SU-DHL-6 (cell line): Measurements from ENCODE around the gene BANF2.

ENCODE experiments used
- H2AFZ ChIP-seq: fragments of 200-600 bp; sonication (generic); 2 replicates; pipeline ENCODE4 v1.6.1; 2014; ENCODE audit warnings: low read depth, mild to moderate bottlenecking, moderate library complexity, mixed read lengths, antibody characterized with exemption, low read length; ENCODE audit not compliant: severe bottlenecking
- H3F3A ChIP-seq: fragments of 200-600 bp; shearing (Covaris generic); 2 replicates; pipeline ENCODE4 v1.6.0; 2016; ENCODE audit warnings: antibody characterized with exemption, mild to moderate bottlenecking; ENCODE audit not compliant: insufficient read depth
- H3K27ac ChIP-seq: fragments of 200-600 bp; sonication (generic); 2 replicates; pipeline ENCODE4 v1.5.1; 2016; ENCODE audit warnings: low read depth, mild to moderate bottlenecking, low read length, moderate library complexity, mixed read lengths
- H3K27me3 ChIP-seq: fragments of 200-600 bp; sonication (generic), shearing (Covaris generic); 2 replicates; pipeline ENCODE4 v1.6.0; 2014; ENCODE audit warnings: mild to moderate bottlenecking, low read length
- H3K36me3 ChIP-seq: fragments of 200-600 bp; sonication (generic); 2 replicates; pipeline ENCODE4 v1.6.1; 2014; ENCODE audit warnings: mild to moderate bottlenecking, low read length, mixed read lengths
- H3K4me2 ChIP-seq: fragments of 300-600, 200-600 bp; shearing (Covaris generic), sonication (generic); 2 replicates; pipeline ENCODE4 v1.6.0; 2014; ENCODE audit warnings: low read length, low read depth, mild to moderate bottlenecking; ENCODE audit not compliant: poor library complexity, severe bottlenecking
- H3K4me3 ChIP-seq: fragments of 200-600 bp; sonication (generic); 2 replicates; pipeline ENCODE4 v1.5.1; 2014; ENCODE audit warnings: antibody characterized with exemption, low read length, mild to moderate bottlenecking, mixed read lengths; ENCODE audit not compliant: insufficient read depth, poor library complexity, severe bottlenecking
- H3K79me2 ChIP-seq: fragments of 200-600 bp; sonication (generic); 2 replicates; pipeline ENCODE4 v1.6.1; 2014; ENCODE audit warnings: mild to moderate bottlenecking, low read length, moderate library complexity; ENCODE audit not compliant: insufficient read depth
- H3K9ac ChIP-seq: fragments of 200-600 bp; sonication (generic); 2 replicates; pipeline ENCODE4 v1.7.0; 2014; ENCODE audit warnings: mild to moderate bottlenecking, low read length
- H3K9me2 ChIP-seq: fragments of 200-600 bp; sonication (generic); replicated peaks from 2 replicates; pipeline ENCODE4 v1.6.1; 2014; ENCODE audit warnings: low read length; ENCODE audit not compliant: insufficient read depth
- H3K9me3 ChIP-seq: fragments of 200-600 bp; sonication (generic); 2 replicates; pipeline ENCODE4 v1.6.1; 2014; ENCODE audit warnings: low read length, mixed read lengths; ENCODE audit not compliant: insufficient read depth
- H4K20me1 ChIP-seq: fragments of 200-600 bp; sonication (generic); 2 replicates; pipeline ENCODE4 v1.6.1; 2014; ENCODE audit warnings: low read depth, mild to moderate bottlenecking, antibody characterized with exemption, low read length, moderate library complexity, mixed read lengths
- EZH2phosphoT487 ChIP-seq: fragments of 200-600 bp; sonication (generic), shearing (Covaris generic); conservative IDR thresholded peaks from 2 replicates; pipeline ENCODE4 v1.6.1; 2018; ENCODE audit warnings: mild to moderate bottlenecking, antibody characterized with exemption, low read length, moderate library complexity, mixed read lengths
- TF ChIP-seq, protein P1 (sequence below): fragments of 200-600 bp; sonication (generic); IDR thresholded peaks from one replicate; pipeline ENCODE4 v1.5.1; 2017; ENCODE audit warnings: antibody characterized with exemption, mild to moderate bottlenecking, low read length, moderate library complexity; ENCODE audit not compliant: insufficient read depth, poor library complexity, severe bottlenecking

Gene BANF2

DNA sequence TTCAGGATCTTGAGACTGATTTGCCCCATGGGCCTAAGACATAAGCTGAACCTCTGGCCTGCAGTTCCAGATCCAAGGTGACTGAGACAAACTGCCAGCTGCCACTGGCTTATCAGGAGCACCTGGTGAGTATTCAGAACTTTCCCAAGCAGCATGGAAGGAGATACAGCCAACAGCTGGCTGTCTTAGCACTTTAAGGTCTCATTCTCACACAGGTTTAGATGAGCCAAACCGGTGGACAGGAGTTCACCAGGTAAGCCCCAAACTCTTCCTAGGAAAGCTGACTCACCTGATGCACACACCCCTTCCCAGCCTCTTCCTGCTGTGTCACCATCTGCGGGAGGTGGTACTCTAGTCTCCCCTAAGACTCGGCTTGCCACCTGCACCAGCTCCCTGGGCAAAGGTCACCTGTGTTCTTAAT lies at the start of gene BANF2:
BANF2 (plus strand) TSS at position 36 of the 421 bp plus-strand sequence. CDS start 25,060 bp downstream, outside the sequence.
- H4K20me1 ChIP-seq: no peaks in the 10 kb centered on the region
- H3K9ac ChIP-seq: no peak within 1 kb of the TSS
- H3K27ac ChIP-seq: no peak within 1 kb of the TSS
- no peaks in the 10 kb centered on the region for H3K36me3 ChIP-seq
- no peaks in the 10 kb centered on the region for H3K9me2 ChIP-seq
- no peak within 1 kb of the TSS for H2AFZ ChIP-seq
- no peaks in the 10 kb centered on the region for H3F3A ChIP-seq
- TF ChIP-seq EZH2phosphoT487: no peak
- TF ChIP-seq, protein P1, sequence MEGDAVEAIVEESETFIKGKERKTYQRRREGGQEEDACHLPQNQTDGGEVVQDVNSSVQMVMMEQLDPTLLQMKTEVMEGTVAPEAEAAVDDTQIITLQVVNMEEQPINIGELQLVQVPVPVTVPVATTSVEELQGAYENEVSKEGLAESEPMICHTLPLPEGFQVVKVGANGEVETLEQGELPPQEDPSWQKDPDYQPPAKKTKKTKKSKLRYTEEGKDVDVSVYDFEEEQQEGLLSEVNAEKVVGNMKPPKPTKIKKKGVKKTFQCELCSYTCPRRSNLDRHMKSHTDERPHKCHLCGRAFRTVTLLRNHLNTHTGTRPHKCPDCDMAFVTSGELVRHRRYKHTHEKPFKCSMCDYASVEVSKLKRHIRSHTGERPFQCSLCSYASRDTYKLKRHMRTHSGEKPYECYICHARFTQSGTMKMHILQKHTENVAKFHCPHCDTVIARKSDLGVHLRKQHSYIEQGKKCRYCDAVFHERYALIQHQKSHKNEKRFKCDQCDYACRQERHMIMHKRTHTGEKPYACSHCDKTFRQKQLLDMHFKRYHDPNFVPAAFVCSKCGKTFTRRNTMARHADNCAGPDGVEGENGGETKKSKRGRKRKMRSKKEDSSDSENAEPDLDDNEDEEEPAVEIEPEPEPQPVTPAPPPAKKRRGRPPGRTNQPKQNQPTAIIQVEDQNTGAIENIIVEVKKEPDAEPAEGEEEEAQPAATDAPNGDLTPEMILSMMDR: no peak
- H3K79me2 ChIP-seq: no peaks in the 10 kb centered on the region
- no peak within 1 kb of the TSS for H3K4me3 ChIP-seq
- H3K4me2 ChIP-seq: no peak within 1 kb of the TSS
- no peaks in the 10 kb centered on the region for H3K27me3 ChIP-seq
- no peaks in the 10 kb centered on the region for H3K9me3 ChIP-seq

- Histone ChIP-seq H2AFZ (no peak overlapping the region), H3K36me3 (no peaks in the 10 kb centered on the region), H3K27ac (no peak overlapping the region), H3K9ac (no peak overlapping the region), H3K27me3 (no peaks in the 10 kb centered on the region), H3K9me2 (no peaks in the 10 kb centered on the region), H3K4me3 (no peak overlapping the region), H3K4me2 (no peak overlapping the region), H4K20me1 (no peaks in the 10 kb centered on the region), H3F3A (no peaks in the 10 kb centered on the region), H3K79me2 (no peaks in the 10 kb centered on the region), H3K9me3 (no peaks in the 10 kb centered on the region)
- TF ChIP-seq, protein P1: no peak
- TF ChIP-seq EZH2phosphoT487: no peak
Observed at GRCh38 chr20:17650301-17651128, 49.3 kb upstream of the BANF2 start.

DNA sequence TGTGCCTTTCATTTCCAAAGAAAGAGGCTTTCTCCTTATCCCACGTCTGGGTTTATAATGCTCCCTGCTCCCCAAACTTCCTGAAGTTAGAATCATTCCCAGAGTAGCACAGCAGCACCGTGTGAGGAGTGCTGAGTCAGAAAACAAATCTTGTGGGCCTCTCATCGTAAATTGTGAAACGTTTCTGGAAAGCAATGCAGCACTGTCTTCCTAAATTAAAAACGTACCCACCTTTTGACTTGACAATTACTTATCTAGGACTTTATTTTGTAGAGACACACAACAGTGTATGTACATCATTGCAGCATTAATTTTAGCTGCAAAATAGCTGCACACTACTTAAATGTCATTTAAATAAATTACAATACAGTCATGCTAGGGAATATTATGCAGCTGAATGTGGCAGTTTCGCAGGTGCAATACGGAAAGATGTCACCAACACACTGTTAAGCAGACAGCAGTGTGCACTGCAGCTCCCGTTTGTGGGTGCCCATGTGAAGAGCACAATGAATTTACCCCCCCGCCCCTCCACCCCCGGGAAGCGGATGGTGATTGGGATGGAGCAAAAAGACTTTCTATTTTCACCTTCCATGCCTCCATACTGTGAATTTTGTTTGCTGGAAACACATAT lies 48.5 kb upstream of the BANF2 start:
- no peaks in the 10 kb centered on the region for H3K9me3 ChIP-seq
- TF ChIP-seq, protein P1: no peak
- TF ChIP-seq EZH2phosphoT487: no peak
- no peak overlapping the region for H3K4me2 ChIP-seq
- H4K20me1 ChIP-seq: no peaks in the 10 kb centered on the region
- no peaks in the 10 kb centered on the region for H3K79me2 ChIP-seq
- H3K27me3 ChIP-seq: no peaks in the 10 kb centered on the region
- H3K9me2 ChIP-seq: no peaks in the 10 kb centered on the region
- H3K9ac ChIP-seq: no peak overlapping the region
- no peaks in the 10 kb centered on the region for H3F3A ChIP-seq
- no peak overlapping the region for H3K4me3 ChIP-seq
- no peak overlapping the region for H3K27ac ChIP-seq
- no peak overlapping the region for H2AFZ ChIP-seq
- H3K36me3 ChIP-seq: no peaks in the 10 kb centered on the region
